ENCODE results near the gene ATXN7L1. TPM values are rescaled to one million over a fixed set of nuclear protein-coding genes. Genes with fewer than 3 reads are reported as not detected.

The ATXN7L1 gene
- total and polyA plus RNA-seq, 2 of the 4 experiments (the other 2 are of a cell fraction) = 3.5 to 4.3 TPM

- ChIA-PET POLR2A (ENCODE audit: unreplicated experiment) (no interaction called here), CTCF (no interaction called here)
- intact Hi-C loops (cut with micrococcal nuclease) (no loop called here), dilution Hi-C loops (cut with HindIII; ENCODE audit: low sequenced_read_pairs, unreplicated experiment) (no loop called here), in situ Hi-C loops (cut with MboI; ENCODE audit: low sequenced_read_pairs) (no loop called here)
- Histone ChIP-seq H3K9me3 (ENCODE audit: control insufficient read depth, insufficient read depth, low read length) (no peaks in the 10 kb centered on the region), H3K9ac (ENCODE audit: low read depth, low read length) (no peak overlapping the region), H3K18ac (ENCODE audit: low read depth, low read length) (no peak overlapping the region), H3K4ac (ENCODE audit: low read depth, low read length) (no peak overlapping the region), H3K23ac (ENCODE audit: low read depth, low read length) (no peak overlapping the region), H4K91ac (ENCODE audit: insufficient read depth, low read depth, low read length) (no peak overlapping the region), H3K14ac (replicated peaks; ENCODE audit: low read depth, low read length) (no peak overlapping the region), H3K56ac (ENCODE audit: extremely low read depth, insufficient read depth, low read length) (no peak overlapping the region), H2BK15ac (ENCODE audit: low read depth, low read length) (no peak overlapping the region), H2BK5ac (ENCODE audit: low read depth, low read length, poor library complexity, severe bottlenecking) (no peak overlapping the region), H4K8ac (ENCODE audit: low read depth in 2 of 2, low read length in 2 of 2) (no peak overlapping the region), H3K27ac (ENCODE audit: insufficient read depth, low read length) (no peak overlapping the region), H3K36me3 (ENCODE audit: control insufficient read depth, insufficient read depth, low read length) (peaks cover 30% of the 10 kb centered on the region), H3K9me1 (ENCODE audit: insufficient read depth, low read length) (peaks cover 11% of the 10 kb centered on the region; the same call in 1 of the 2 replicates), H2AK5ac (ENCODE audit: low read depth, low read length) (no peak overlapping the region), H2AFZ (replicated peaks; ENCODE audit: low read length, poor library complexity) (no peak overlapping the region), H4K5ac (ENCODE audit: low read depth, low read length) (no peak overlapping the region), H2BK20ac (ENCODE audit: low read depth, low read length) (no peak overlapping the region), H3K4me2 (ENCODE audit: low read depth, low read length) (no peak overlapping the region), H3K4me3 (ENCODE audit: insufficient read depth, low read depth, low read length) (no peak overlapping the region), H3K79me1 (ENCODE audit: low read depth in 1 of 2, low read length in 2 of 2) (peaks cover 0 to 3% of the 10 kb centered on the region in 2 experiments; a peak in 1 of 4 replicates), H4K20me1 (ENCODE audit: insufficient read depth, low read length) (no peaks in the 10 kb centered on the region), H2BK120ac (ENCODE audit: low read depth, low read length) (no peak overlapping the region), H3K4me1 (ENCODE audit: control insufficient read depth, insufficient read depth, low read length) (no peaks in the 10 kb centered on the region), H3K27me3 (ENCODE audit: control insufficient read depth, insufficient read depth, low read length) (no peaks in the 10 kb centered on the region), H2AK9ac (replicated peaks; ENCODE audit: low read depth, low read length, poor library complexity) (no peak overlapping the region)
- no peak for TF ChIP-seq MAZ (IDR thresholded peaks at IDR 0.05; ENCODE audit: borderline replicate concordance, low read depth, low read length)
- TF ChIP-seq MAFK (IDR thresholded peaks at IDR 0.05; ENCODE audit: low read depth, low read length) = no peak
- TF ChIP-seq USF2 (IDR thresholded peaks at IDR 0.05; ENCODE audit: low read depth, low read length) = no peak
- TF ChIP-seq RAD21 (IDR thresholded peaks at IDR 0.05; ENCODE audit: low read length) = no peak
- TF ChIP-seq FOS (IDR thresholded peaks at IDR 0.05; ENCODE audit: low read depth, low read length) = no peak
- no peak for TF ChIP-seq CHD1 (IDR thresholded peaks at IDR 0.05; ENCODE audit: low read depth, low read length)
- no peak for TF ChIP-seq RCOR1 (IDR thresholded peaks at IDR 0.05; ENCODE audit: insufficient replicate concordance, low read length)
- no peak for TF ChIP-seq ELK1 (IDR thresholded peaks at IDR 0.05; ENCODE audit: borderline replicate concordance, low read depth, low read length)
- no peak for TF ChIP-seq MXI1 (IDR thresholded peaks at IDR 0.05; ENCODE audit: borderline replicate concordance, low read depth, low read length)
- no peak for TF ChIP-seq CTCF (conservative IDR thresholded peaks at IDR 0.05; ENCODE audit: low read depth, low read length)
- BruUV-seq (replicated peaks) = no TSS peak
- DNase-seq (no peak), ATAC-seq (ENCODE audit: low read depth) (no peak)
- 76% methylated on average over 2 of the region's 16 CpGs; no CpG with 5 or more reads in 1 of the 2 experiments for WGBS, 2 experiments (ENCODE audit: extremely low coverage in 2 of 2, insufficient read length in 1 of 2)
These were observed 235.2 kb downstream of the ATXN7L1 start for GRCh38 chr7:105640956-105641810.

Data from IMR-90 (cell line).